Measurements from ENCODE around the gene ADORA1. TPM values are rescaled to one million over a fixed set of nuclear protein-coding genes. Genes with fewer than 3 reads are reported as not detected.

ADORA1 gene
- total and polyA plus RNA-seq, 8 donors: 1.6 to 18.7 (median 9.3) TPM

DNA sequence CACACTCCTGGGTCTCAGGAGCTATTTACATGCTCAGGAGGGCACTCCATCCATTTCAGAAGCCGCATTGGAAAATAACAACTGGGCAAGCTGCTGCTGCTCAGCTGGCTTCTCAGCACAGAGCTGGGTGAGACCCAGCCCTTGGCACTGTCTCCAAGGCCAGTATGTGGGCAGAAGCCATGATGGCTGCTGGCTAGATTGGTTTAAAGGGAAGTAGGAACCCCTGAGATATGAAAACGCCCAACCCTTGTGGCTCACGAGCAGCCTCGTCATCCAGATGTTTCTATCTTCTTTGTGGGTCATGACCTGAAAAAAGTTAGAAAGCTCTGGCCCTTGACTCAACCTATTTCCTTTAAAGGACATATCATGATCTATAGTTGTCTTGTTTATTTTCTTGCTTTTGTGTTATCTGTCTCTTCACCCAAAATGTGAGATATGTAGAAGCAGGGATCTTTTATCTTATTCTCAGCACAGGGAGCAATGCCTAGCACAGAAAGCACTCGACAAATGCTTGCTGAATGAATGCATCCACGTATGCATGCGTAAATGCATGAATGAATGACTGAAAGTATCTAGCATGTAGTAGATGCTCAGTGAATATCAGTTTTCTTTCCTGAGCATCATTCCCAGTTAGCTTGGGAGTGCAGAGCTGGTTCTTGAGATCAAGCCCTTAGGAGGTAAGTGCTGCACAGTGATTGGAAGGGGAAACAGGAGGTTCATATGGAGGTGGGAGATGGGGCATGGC lies 36.5 kb downstream of the ADORA1 start:
- intact Hi-C loops (cut with DNase I): no loop called here

DNA sequence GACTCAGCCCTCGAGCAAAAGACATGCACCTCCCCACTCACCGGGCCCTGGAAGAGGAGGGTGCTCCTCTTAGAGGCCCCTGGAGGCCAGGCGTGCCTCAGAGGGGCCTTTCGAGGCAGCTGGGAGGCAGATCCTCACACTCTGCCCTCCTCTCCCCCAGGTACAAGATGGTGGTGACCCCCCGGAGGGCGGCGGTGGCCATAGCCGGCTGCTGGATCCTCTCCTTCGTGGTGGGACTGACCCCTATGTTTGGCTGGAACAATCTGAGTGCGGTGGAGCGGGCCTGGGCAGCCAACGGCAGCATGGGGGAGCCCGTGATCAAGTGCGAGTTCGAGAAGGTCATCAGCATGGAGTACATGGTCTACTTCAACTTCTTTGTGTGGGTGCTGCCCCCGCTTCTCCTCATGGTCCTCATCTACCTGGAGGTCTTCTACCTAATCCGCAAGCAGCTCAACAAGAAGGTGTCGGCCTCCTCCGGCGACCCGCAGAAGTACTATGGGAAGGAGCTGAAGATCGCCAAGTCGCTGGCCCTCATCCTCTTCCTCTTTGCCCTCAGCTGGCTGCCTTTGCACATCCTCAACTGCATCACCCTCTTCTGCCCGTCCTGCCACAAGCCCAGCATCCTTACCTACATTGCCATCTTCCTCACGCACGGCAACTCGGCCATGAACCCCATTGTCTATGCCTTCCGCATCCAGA lies 37.7 kb downstream of the ADORA1 start:
- ATAC-seq: no peak
- intact Hi-C loops (cut with DNase I): no loop called here
- TF ChIP-seq CTCF (IDR thresholded peaks at IDR 0.05): no peak
- Histone ChIP-seq H3K27me3 (peaks cover 0 to 22% of the 10 kb centered on the region in 2 donors), H3K9me3 (no peaks in the 10 kb centered on the region), H3K27ac (no peak overlapping the region), H3K36me3 (no peaks in the 10 kb centered on the region), H3K4me1 (no peaks in the 10 kb centered on the region), H3K4me3 (no peak overlapping the region)
- no peak for DNase-seq

More for the DNA sequence above, 36.5 kb downstream of the ADORA1 start:
- Histone ChIP-seq H3K4me1 (no peaks in the 10 kb centered on the region), H3K27me3 (peaks cover 0 to 22% of the 10 kb centered on the region in 2 donors), H3K4me3 (no peak overlapping the region), H3K9me3 (no peaks in the 10 kb centered on the region), H3K36me3 (no peaks in the 10 kb centered on the region), H3K27ac (no peak overlapping the region)
- no peak for TF ChIP-seq CTCF (IDR thresholded peaks at IDR 0.05)
- ATAC-seq: no peak
- peak in 1 of 4 donors; percentile 4 for DNase-seq

GRCh38 chr1:203165800-203166161 lies 38.3 kb downstream of the ADORA1 start:
- TF ChIP-seq CTCF (IDR thresholded peaks at IDR 0.05): no peak
- Histone ChIP-seq H3K36me3 (no peaks in the 10 kb centered on the region), H3K4me3 (no peak overlapping the region), H3K9me3 (no peaks in the 10 kb centered on the region), H3K27me3 (peaks cover 0 to 18% of the 10 kb centered on the region in 2 donors), H3K4me1 (no peaks in the 10 kb centered on the region), H3K27ac (no peak overlapping the region)
- DNase-seq (no peak), ATAC-seq (no peak)
- intact Hi-C loops (cut with DNase I): no loop called here

DNA sequence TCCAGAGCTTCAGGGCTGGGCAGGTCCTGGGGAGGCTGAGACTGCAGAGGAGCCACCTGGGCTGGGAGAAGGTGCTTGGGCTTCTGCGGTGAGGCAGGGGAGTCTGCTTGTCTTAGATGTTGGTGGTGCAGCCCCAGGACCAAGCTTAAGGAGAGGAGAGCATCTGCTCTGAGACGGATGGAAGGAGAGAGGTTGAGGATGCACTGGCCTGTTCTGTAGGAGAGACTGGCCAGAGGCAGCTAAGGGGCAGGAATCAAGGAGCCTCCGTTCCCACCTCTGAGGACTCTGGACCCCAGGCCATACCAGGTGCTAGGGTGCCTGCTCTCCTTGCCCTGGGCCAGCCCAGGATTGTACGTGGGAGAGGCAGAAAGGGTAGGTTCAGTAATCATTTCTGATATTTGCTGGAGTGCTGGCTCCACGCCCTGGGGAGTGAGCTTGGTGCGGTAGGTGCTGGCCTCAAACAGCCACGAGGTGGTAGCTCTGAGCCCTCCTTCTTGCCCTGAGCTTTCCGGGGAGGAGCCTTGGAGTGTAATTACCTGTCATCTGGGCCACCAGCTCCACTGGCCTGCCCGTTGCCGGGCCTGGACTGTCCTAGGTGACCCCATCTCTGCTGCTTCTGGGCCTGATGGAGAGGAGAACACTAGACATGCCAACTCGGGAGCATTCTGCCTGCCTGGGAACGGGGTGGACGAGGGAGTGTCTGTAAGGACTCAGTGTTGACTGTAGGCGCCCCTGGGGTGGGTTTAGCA lies 38.8 kb downstream of the ADORA1 start:
- intact Hi-C loops (cut with DNase I): no loop called here
- no peaks in the 10 kb centered on the region for H3K4me1 ChIP-seq
- peak; percentile 86 for ATAC-seq
- H3K4me3 ChIP-seq: no peak overlapping the region
- H3K36me3 ChIP-seq: no peaks in the 10 kb centered on the region
- H3K27me3 ChIP-seq: peaks cover 0 to 13% of the 10 kb centered on the region in 2 donors
- no peak overlapping the region for H3K27ac ChIP-seq
- H3K9me3 ChIP-seq: no peaks in the 10 kb centered on the region
- no peak for DNase-seq
- peak in 1 of 2 donors; percentile 8 for TF ChIP-seq CTCF (IDR thresholded peaks at IDR 0.05)

Measured in left lung (tissue), 10 donors.